ENCODE results near the gene KYAT1.

Gene KYAT1

GRCh38 chr9:128835246-128836210 lies 46.2 kb downstream of the KYAT1 start:
- DNase-seq: no peak

- DNase-seq: no peak
These were observed 48.1 kb downstream of the KYAT1 start for GRCh38 chr9:128833696-128834095.

GRCh38 chr9:128829477-128830251 lies 52.1 kb downstream of the KYAT1 start, which contains the start of gene SPOUT1:
Gene SPOUT1, minus strand, starts transcription at chr9:128829794. Its CDS starts 14 bp downstream, at chr9:128829780.
- DNase-seq: peak; percentile 91

- DNase-seq: no peak
These were observed 52.9 kb downstream of the KYAT1 start for GRCh38 chr9:128828719-128829452.

GRCh38 chr9:128828267-128828666 lies 53.5 kb downstream of the KYAT1 start:
- no peak for DNase-seq

GRCh38 chr9:128825923-128826700 lies 55.6 kb downstream of the KYAT1 start:
- DNase-seq: no peak

GRCh38 chr9:128824911-128825310 lies 56.8 kb downstream of the KYAT1 start:
- no peak for DNase-seq

GRCh38 chr9:128823903-128824406 lies 57.8 kb downstream of the KYAT1 start:
- no peak for DNase-seq

- DNase-seq: no peak
These were observed 58.3 kb downstream of the KYAT1 start for GRCh38 chr9:128823362-128823902.

GRCh38 chr9:128822407-128823042 lies 59.2 kb downstream of the KYAT1 start:
- no peak for DNase-seq

- DNase-seq: no peak
These were observed 60.0 kb downstream of the KYAT1 start for GRCh38 chr9:128821584-128822406.

- DNase-seq: no peak
These were observed 60.8 kb downstream of the KYAT1 start for GRCh38 chr9:128820665-128821583.

GRCh38 chr9:128819716-128820664 lies 61.8 kb downstream of the KYAT1 start:
- no peak for DNase-seq

GRCh38 chr9:128818839-128819715 lies 62.7 kb downstream of the KYAT1 start:
- no peak for DNase-seq

- DNase-seq: peak; percentile 87
These were observed 63.5 kb downstream of the KYAT1 start, which contains the start of gene ENDOG for GRCh38 chr9:128818099-128818838. Gene ENDOG, plus strand, starts transcription at chr9:128818500. Its CDS starts 185 bp downstream, at chr9:128818685.

GRCh38 chr9:128810873-128811272 lies 70.9 kb downstream of the KYAT1 start:
- DNase-seq: no peak

Data from NCI-H226 (cell line).